Stimulated activated CD8-positive, alpha-beta memory T cell treated with anti-CD3 and anti-CD28 coated beads, Interleukin-2, amount 100 ng/mL, for 48 hours (primary cell): ENCODE measurements around the gene BRPF1.
A peak's percentile ranks its signal among the peaks of the same experiment; 100 is the strongest.

Source experiments
- DNase-seq, 2 donors: peaks; one replicate each; pipeline ENCODE4 v3.0.0-alpha.2; 2020; ENCODE audit warnings: low read depth in 2 of 2

BRPF1 gene

GRCh38 chr3:9731206-9732079, at the start of gene BRPF1:
Gene BRPF1, plus strand, starts transcription at chr3:9731735. Its CDS starts 2,406 bp downstream, at chr3:9734141.
- peak; percentile 99 to 100 for DNase-seq

- DNase-seq: no peak
These were observed 49.4 kb upstream of the BRPF1 start for GRCh38 chr3:9682096-9682495.

- no peak for DNase-seq
These were observed 48.1 kb upstream of the BRPF1 start for GRCh38 chr3:9683426-9683825.

- no peak for DNase-seq
These were observed 46.1 kb upstream of the BRPF1 start for GRCh38 chr3:9685216-9686049.

GRCh38 chr3:9686050-9686550, 45.4 kb upstream of the BRPF1 start:
- no peak for DNase-seq

GRCh38 chr3:9686703-9687102, 44.8 kb upstream of the BRPF1 start:
- no peak for DNase-seq

- DNase-seq: no peak
These were observed 44.0 kb upstream of the BRPF1 start for GRCh38 chr3:9687514-9687913.

GRCh38 chr3:9688961-9689360, 42.6 kb upstream of the BRPF1 start:
- DNase-seq: no peak

- no peak for DNase-seq
These were observed 41.8 kb upstream of the BRPF1 start for GRCh38 chr3:9689757-9690156.

GRCh38 chr3:9690451-9691450, 40.8 kb upstream of the BRPF1 start:
- DNase-seq: no peak

- no peak for DNase-seq
These were observed 39.9 kb upstream of the BRPF1 start for GRCh38 chr3:9691636-9692035.

- no peak for DNase-seq
These were observed 39.1 kb upstream of the BRPF1 start for GRCh38 chr3:9692416-9692815.

GRCh38 chr3:9695345-9695744, 36.2 kb upstream of the BRPF1 start:
- DNase-seq: no peak

- no peak for DNase-seq
These were observed 35.8 kb upstream of the BRPF1 start for GRCh38 chr3:9695746-9696145.

- no peak for DNase-seq
These were observed 34.9 kb upstream of the BRPF1 start for GRCh38 chr3:9696480-9697220.

GRCh38 chr3:9697892-9698291, 33.6 kb upstream of the BRPF1 start:
- DNase-seq: no peak

- no peak for DNase-seq
These were observed 33.2 kb upstream of the BRPF1 start for GRCh38 chr3:9698293-9698692.

GRCh38 chr3:9700536-9700935, 31.0 kb upstream of the BRPF1 start:
- DNase-seq: no peak

GRCh38 chr3:9701006-9701405, 30.5 kb upstream of the BRPF1 start:
- no peak for DNase-seq

GRCh38 chr3:9701711-9702110, 29.8 kb upstream of the BRPF1 start:
- no peak for DNase-seq

GRCh38 chr3:9703240-9703639, 28.3 kb upstream of the BRPF1 start:
- DNase-seq: no peak
